ENCODE data around the gene SERP2.

The SERP2 gene

GRCh38 chr13:44421853-44422525 is 48.4 kb downstream of the SERP2 start:
- Histone ChIP-seq H3K9ac (ENCODE audit: low read length) (no peak overlapping the region), H3K27me3 (ENCODE audit: control insufficient read depth, insufficient read depth, low read length) (no peaks in the 10 kb centered on the region), H3K4me3 (ENCODE audit: low read length) (no peak overlapping the region), H3K36me3 (ENCODE audit: control insufficient read depth, insufficient read depth, low read length) (no peaks in the 10 kb centered on the region), H3K27ac (ENCODE audit: low read depth, low read length) (no peak overlapping the region), H3K4me1 (ENCODE audit: control insufficient read depth, insufficient read depth, low read length) (no peaks in the 10 kb centered on the region)

- Histone ChIP-seq H3K27ac (ENCODE audit: low read depth, low read length) (no peak overlapping the region), H3K4me3 (ENCODE audit: low read length) (no peak overlapping the region)
These were observed 49.4 kb downstream of the SERP2 start for GRCh38 chr13:44422755-44423643.

GRCh38 chr13:44423824-44424223 is 50.2 kb downstream of the SERP2 start:
- Histone ChIP-seq H3K4me3 (ENCODE audit: low read length) (no peak overlapping the region), H3K9ac (ENCODE audit: low read length) (no peak overlapping the region), H3K27ac (ENCODE audit: low read depth, low read length) (no peak overlapping the region), H3K36me3 (ENCODE audit: control insufficient read depth, insufficient read depth, low read length) (no peaks in the 10 kb centered on the region), H3K4me1 (ENCODE audit: control insufficient read depth, insufficient read depth, low read length) (no peaks in the 10 kb centered on the region), H3K27me3 (ENCODE audit: control insufficient read depth, insufficient read depth, low read length) (no peaks in the 10 kb centered on the region)

More at GRCh38 chr13:44422755-44423643, 49.4 kb downstream of the SERP2 start:
- Histone ChIP-seq H3K4me1 (ENCODE audit: control insufficient read depth, insufficient read depth, low read length) (no peaks in the 10 kb centered on the region), H3K36me3 (ENCODE audit: control insufficient read depth, insufficient read depth, low read length) (no peaks in the 10 kb centered on the region), H3K9ac (ENCODE audit: low read length) (no peak overlapping the region), H3K27me3 (ENCODE audit: control insufficient read depth, insufficient read depth, low read length) (no peaks in the 10 kb centered on the region)

GRCh38 chr13:44425041-44425814 is 51.6 kb downstream of the SERP2 start:
- no peak overlapping the region for H3K4me3 ChIP-seq (ENCODE audit: low read length)
- H3K27me3 ChIP-seq (ENCODE audit: control insufficient read depth, insufficient read depth, low read length), result no peaks in the 10 kb centered on the region
- H3K9ac ChIP-seq (ENCODE audit: low read length), result no peak overlapping the region

GRCh38 chr13:44425815-44426078 is 52.1 kb downstream of the SERP2 start:
- no peak overlapping the region for H3K27ac ChIP-seq (ENCODE audit: low read depth, low read length)
- H3K4me1 ChIP-seq (ENCODE audit: control insufficient read depth, insufficient read depth, low read length), result no peaks in the 10 kb centered on the region
- H3K27me3 ChIP-seq (ENCODE audit: control insufficient read depth, insufficient read depth, low read length), result no peaks in the 10 kb centered on the region
- H3K4me3 ChIP-seq (ENCODE audit: low read length), result no peak overlapping the region
- no peaks in the 10 kb centered on the region for H3K36me3 ChIP-seq (ENCODE audit: control insufficient read depth, insufficient read depth, low read length)
- no peak overlapping the region for H3K9ac ChIP-seq (ENCODE audit: low read length)

More at GRCh38 chr13:44425041-44425814, 51.6 kb downstream of the SERP2 start:
- Histone ChIP-seq H3K36me3 (ENCODE audit: control insufficient read depth, insufficient read depth, low read length) (no peaks in the 10 kb centered on the region), H3K4me1 (ENCODE audit: control insufficient read depth, insufficient read depth, low read length) (no peaks in the 10 kb centered on the region), H3K27ac (ENCODE audit: low read depth, low read length) (no peak overlapping the region)

- H3K36me3 ChIP-seq (ENCODE audit: control insufficient read depth, insufficient read depth, low read length), result no peaks in the 10 kb centered on the region
- H3K4me1 ChIP-seq (ENCODE audit: control insufficient read depth, insufficient read depth, low read length), result no peaks in the 10 kb centered on the region
- H3K27ac ChIP-seq (ENCODE audit: low read depth, low read length), result no peak overlapping the region
- H3K27me3 ChIP-seq (ENCODE audit: control insufficient read depth, insufficient read depth, low read length), result no peaks in the 10 kb centered on the region
- H3K9ac ChIP-seq (ENCODE audit: low read length), result no peak overlapping the region
- H3K4me3 ChIP-seq (ENCODE audit: low read length), result no peak overlapping the region
These were observed 52.8 kb downstream of the SERP2 start for GRCh38 chr13:44426461-44426860.

GRCh38 chr13:44429311-44429710 is 55.7 kb downstream of the SERP2 start:
- Histone ChIP-seq H3K27me3 (ENCODE audit: control insufficient read depth, insufficient read depth, low read length) (no peaks in the 10 kb centered on the region), H3K9ac (ENCODE audit: low read length) (no peak overlapping the region), H3K27ac (ENCODE audit: low read depth, low read length) (no peak overlapping the region), H3K4me1 (ENCODE audit: control insufficient read depth, insufficient read depth, low read length) (peaks cover 4% of the 10 kb centered on the region), H3K4me3 (ENCODE audit: low read length) (no peak overlapping the region), H3K36me3 (ENCODE audit: control insufficient read depth, insufficient read depth, low read length) (peaks cover 5% of the 10 kb centered on the region)

- Histone ChIP-seq H3K27me3 (ENCODE audit: control insufficient read depth, insufficient read depth, low read length) (no peaks in the 10 kb centered on the region), H3K27ac (ENCODE audit: low read depth, low read length) (no peak overlapping the region), H3K36me3 (ENCODE audit: control insufficient read depth, insufficient read depth, low read length) (peaks cover 7% of the 10 kb centered on the region), H3K9ac (ENCODE audit: low read length) (no peak overlapping the region), H3K4me3 (ENCODE audit: low read length) (no peak overlapping the region), H3K4me1 (ENCODE audit: control insufficient read depth, insufficient read depth, low read length) (peaks cover 4% of the 10 kb centered on the region)
These were observed 57.5 kb downstream of the SERP2 start for GRCh38 chr13:44431150-44431549.

GRCh38 chr13:44432650-44433049 is 59.0 kb downstream of the SERP2 start:
- Histone ChIP-seq H3K9ac (ENCODE audit: low read length) (no peak overlapping the region), H3K36me3 (ENCODE audit: control insufficient read depth, insufficient read depth, low read length) (peaks cover 7% of the 10 kb centered on the region), H3K4me1 (ENCODE audit: control insufficient read depth, insufficient read depth, low read length) (peaks cover 8% of the 10 kb centered on the region), H3K4me3 (ENCODE audit: low read length) (no peak overlapping the region), H3K27ac (ENCODE audit: low read depth, low read length) (no peak overlapping the region), H3K27me3 (ENCODE audit: control insufficient read depth, insufficient read depth, low read length) (no peaks in the 10 kb centered on the region)

- Histone ChIP-seq H3K27ac (ENCODE audit: low read depth, low read length) (peak overlapping the region; percentile 81), H3K4me3 (ENCODE audit: low read length) (peak overlapping the region; percentile 76)
These were observed 60.5 kb downstream of the SERP2 start for GRCh38 chr13:44433863-44434765.

GRCh38 chr13:44434766-44435141 is 61.1 kb downstream of the SERP2 start:
- Histone ChIP-seq H3K27ac (ENCODE audit: low read depth, low read length) (peak overlapping the region; percentile 81), H3K4me1 (ENCODE audit: control insufficient read depth, insufficient read depth, low read length) (peaks cover 13% of the 10 kb centered on the region), H3K36me3 (ENCODE audit: control insufficient read depth, insufficient read depth, low read length) (peaks cover 7% of the 10 kb centered on the region), H3K4me3 (ENCODE audit: low read length) (peak overlapping the region; percentile 76), H3K27me3 (ENCODE audit: control insufficient read depth, insufficient read depth, low read length) (no peaks in the 10 kb centered on the region), H3K9ac (ENCODE audit: low read length) (peak overlapping the region; percentile 22)

More at GRCh38 chr13:44433863-44434765, 60.5 kb downstream of the SERP2 start:
- Histone ChIP-seq H3K36me3 (ENCODE audit: control insufficient read depth, insufficient read depth, low read length) (peaks cover 7% of the 10 kb centered on the region), H3K9ac (ENCODE audit: low read length) (no peak overlapping the region), H3K4me1 (ENCODE audit: control insufficient read depth, insufficient read depth, low read length) (peaks cover 10% of the 10 kb centered on the region), H3K27me3 (ENCODE audit: control insufficient read depth, insufficient read depth, low read length) (no peaks in the 10 kb centered on the region)
